GM23338 (cell line): Measurements from ENCODE around the gene CGNL1.

ENCODE experiments used
- CTCF ChIP-seq, 2 experiments: fragments of 200-600 bp in 1 of 2; sonication (generic) in 1 of 2; conservative IDR thresholded peaks; 2 replicates each; pipeline versions ENCODE4 v1.5.1 to v1.6.1; 2016 to 2017; ENCODE audit warnings: antibody characterized with exemption in 2 of 2, low read depth in 2 of 2, mild to moderate bottlenecking in 2 of 2, moderate library complexity in 1 of 2
- EZH2 ChIP-seq: fragments of 200-600 bp; sonication (generic); IDR thresholded peaks from one replicate; pipeline ENCODE4 v1.8.0; 2017; ENCODE audit warnings: antibody characterized with exemption, mild to moderate bottlenecking, low read depth; ENCODE audit not compliant: unreplicated experiment
- EZH2phosphoT487 ChIP-seq: fragments of 200-600 bp; sonication (generic); IDR thresholded peaks from one replicate; pipeline ENCODE4 v1.8.1; 2018; ENCODE audit warnings: antibody characterized with exemption; ENCODE audit not compliant: unreplicated experiment
- JUNB ChIP-seq: IDR thresholded peaks from one replicate; pipeline ENCODE4 v1.6.1; 2016; ENCODE audit warnings: antibody characterized with exemption; ENCODE audit not compliant: unreplicated experiment
- POLR2AphosphoS5 ChIP-seq: IDR thresholded peaks from 2 replicates; pipeline ENCODE4 v1.6.1; 2016; ENCODE audit warnings: antibody characterized with exemption, low read depth

- no peak for TF ChIP-seq POLR2AphosphoS5
- TF ChIP-seq EZH2phosphoT487: no peak
- TF ChIP-seq CTCF (conservative IDR thresholded peaks at IDR 0.05; ENCODE audit: low read depth in 2 of 2): no peak
- no peak for TF ChIP-seq EZH2
- TF ChIP-seq JUNB: no peak
These were observed 25.2 kb downstream of the CGNL1 start for GRCh38 chr15:57401546-57401945.
